Measurements from ENCODE around the gene H1-8.

The H1-8 gene

GRCh38 chr3:129567176-129567705 lies 24.3 kb downstream of the H1-8 start:
- no peaks in the 10 kb centered on the region for H3K36me3 ChIP-seq (ENCODE audit: low read depth)
- no peak for TF ChIP-seq CTCF (IDR thresholded peaks at IDR 0.05; ENCODE audit: poor library complexity, severe bottlenecking)
- no peaks in the 10 kb centered on the region for H3K4me1 ChIP-seq (ENCODE audit: insufficient read depth, poor library complexity, severe bottlenecking)
- H3K27me3 ChIP-seq (ENCODE audit: insufficient read depth, poor library complexity, severe bottlenecking), result no peaks in the 10 kb centered on the region
- H3K27ac ChIP-seq (ENCODE audit: poor library complexity, severe bottlenecking), result no peak overlapping the region
- ATAC-seq (ENCODE audit: low read depth) (no peak), DNase-seq (ENCODE audit: low spot score) (no peak)
- no peaks in the 10 kb centered on the region for H3K9me3 ChIP-seq (ENCODE audit: severe bottlenecking)
- no peak overlapping the region for H3K4me3 ChIP-seq (ENCODE audit: severe bottlenecking)

- H3K9me3 ChIP-seq (ENCODE audit: severe bottlenecking), result no peaks in the 10 kb centered on the region
- TF ChIP-seq CTCF (IDR thresholded peaks at IDR 0.05; ENCODE audit: poor library complexity, severe bottlenecking), result no peak
- no peak overlapping the region for H3K4me3 ChIP-seq (ENCODE audit: severe bottlenecking)
- no peaks in the 10 kb centered on the region for H3K27me3 ChIP-seq (ENCODE audit: insufficient read depth, poor library complexity, severe bottlenecking)
- ATAC-seq (ENCODE audit: low read depth) (no peak), DNase-seq (ENCODE audit: low spot score) (no peak)
- H3K4me1 ChIP-seq (ENCODE audit: insufficient read depth, poor library complexity, severe bottlenecking), result no peaks in the 10 kb centered on the region
- H3K36me3 ChIP-seq (ENCODE audit: low read depth), result no peaks in the 10 kb centered on the region
- H3K27ac ChIP-seq (ENCODE audit: poor library complexity, severe bottlenecking), result no peak overlapping the region
Observed at GRCh38 chr3:129567939-129568338, 25.0 kb downstream of the H1-8 start.

GRCh38 chr3:129569856-129570255 lies 26.9 kb downstream of the H1-8 start:
- Histone ChIP-seq H3K9me3 (ENCODE audit: severe bottlenecking) (no peaks in the 10 kb centered on the region), H3K4me1 (ENCODE audit: insufficient read depth, poor library complexity, severe bottlenecking) (no peaks in the 10 kb centered on the region), H3K4me3 (ENCODE audit: severe bottlenecking) (no peak overlapping the region), H3K27me3 (ENCODE audit: insufficient read depth, poor library complexity, severe bottlenecking) (no peaks in the 10 kb centered on the region), H3K36me3 (ENCODE audit: low read depth) (no peaks in the 10 kb centered on the region), H3K27ac (ENCODE audit: poor library complexity, severe bottlenecking) (no peak overlapping the region)
- no peak for DNase-seq (ENCODE audit: low spot score)
- ATAC-seq (ENCODE audit: low read depth), result no peak
- TF ChIP-seq CTCF (IDR thresholded peaks at IDR 0.05; ENCODE audit: poor library complexity, severe bottlenecking), result no peak

GRCh38 chr3:129571605-129572547 lies 28.9 kb downstream of the H1-8 start:
- no peak for TF ChIP-seq CTCF (IDR thresholded peaks at IDR 0.05; ENCODE audit: poor library complexity, severe bottlenecking)
- ATAC-seq (ENCODE audit: low read depth) (no peak), DNase-seq (ENCODE audit: low spot score) (no peak)
- Histone ChIP-seq H3K4me3 (ENCODE audit: severe bottlenecking) (no peak overlapping the region), H3K4me1 (ENCODE audit: insufficient read depth, poor library complexity, severe bottlenecking) (no peaks in the 10 kb centered on the region), H3K27me3 (ENCODE audit: insufficient read depth, poor library complexity, severe bottlenecking) (no peaks in the 10 kb centered on the region), H3K27ac (ENCODE audit: poor library complexity, severe bottlenecking) (no peak overlapping the region), H3K36me3 (ENCODE audit: low read depth) (no peaks in the 10 kb centered on the region), H3K9me3 (ENCODE audit: severe bottlenecking) (no peaks in the 10 kb centered on the region)

GRCh38 chr3:129572603-129573002 lies 29.6 kb downstream of the H1-8 start:
- ATAC-seq (ENCODE audit: low read depth) (no peak), DNase-seq (ENCODE audit: low spot score) (no peak)
- no peak overlapping the region for H3K4me3 ChIP-seq (ENCODE audit: severe bottlenecking)
- no peaks in the 10 kb centered on the region for H3K27me3 ChIP-seq (ENCODE audit: insufficient read depth, poor library complexity, severe bottlenecking)
- H3K9me3 ChIP-seq (ENCODE audit: severe bottlenecking), result no peaks in the 10 kb centered on the region
- TF ChIP-seq CTCF (IDR thresholded peaks at IDR 0.05; ENCODE audit: poor library complexity, severe bottlenecking), result no peak
- H3K4me1 ChIP-seq (ENCODE audit: insufficient read depth, poor library complexity, severe bottlenecking), result no peaks in the 10 kb centered on the region
- no peaks in the 10 kb centered on the region for H3K36me3 ChIP-seq (ENCODE audit: low read depth)
- no peak overlapping the region for H3K27ac ChIP-seq (ENCODE audit: poor library complexity, severe bottlenecking)

Measured in RWPE2 (cell line).